ENCODE measurements around the gene GALNS. TPM values are rescaled to one million over a fixed set of nuclear protein-coding genes. Genes with fewer than 3 reads are reported as not detected.

GALNS gene
- polyA plus RNA-seq, 2 of the 4 experiments (the other 2 are of a cell fraction), result 7.0 to 31.2 TPM

DNA sequence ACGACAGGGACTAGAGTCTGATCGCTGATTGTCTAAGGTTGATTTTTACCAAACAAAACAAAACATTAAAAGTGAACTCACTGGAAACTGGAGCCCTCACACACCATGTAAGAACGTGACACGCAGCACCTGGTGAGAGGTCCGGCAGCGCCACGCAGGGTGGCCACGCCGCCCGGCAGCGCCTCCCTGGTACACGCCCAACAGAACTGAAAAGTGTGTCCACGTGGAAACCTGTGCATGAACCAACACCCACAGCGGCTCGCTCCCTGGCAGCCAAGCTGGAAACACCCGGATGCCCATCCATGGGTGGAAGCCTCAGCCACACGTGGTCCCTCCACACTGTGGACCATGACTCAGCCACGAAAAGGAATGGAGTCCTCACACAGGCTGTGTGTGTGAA lies 9.1 kb downstream of the GALNS start:
- DNase-seq (ENCODE audit: low read depth in 1 of 2, low spot score in 1 of 2), result no peak
- TF ChIP-seq CEBPB (IDR thresholded peaks at IDR 0.05) (no peak), EHMT2 (IDR thresholded peaks at IDR 0.05; ENCODE audit: low read depth) (no peak), BHLHE40 (IDR thresholded peaks at IDR 0.05; ENCODE audit: low read depth, low read length) (no peak), SMC3 (IDR thresholded peaks at IDR 0.05) (no peak), CHD4 (IDR thresholded peaks at IDR 0.05; ENCODE audit: borderline replicate concordance) (no peak), CHD2 (IDR thresholded peaks at IDR 0.05; ENCODE audit: low read length, partially characterized antibody) (no peak), MAFK (IDR thresholded peaks at IDR 0.05; ENCODE audit: partially characterized antibody) (no peak), PHF8 (IDR thresholded peaks at IDR 0.05; ENCODE audit: borderline replicate concordance, low read depth) (no peak), MYC (IDR thresholded peaks at IDR 0.05; ENCODE audit: borderline replicate concordance, low read length) (no peak), KDM5A (IDR thresholded peaks at IDR 0.05) (no peak), HEYL (CRISPR knock-in tag; IDR thresholded peaks at IDR 0.05) (no peak), RARB (CRISPR knock-in tag; IDR thresholded peaks at IDR 0.05) (no peak), RAD21 (conservative IDR thresholded peaks at IDR 0.05 in 1 of 2, IDR thresholded peaks at IDR 0.05 in 1 of 2) (no peak)
- TF ChIP-seq, protein P1, sequence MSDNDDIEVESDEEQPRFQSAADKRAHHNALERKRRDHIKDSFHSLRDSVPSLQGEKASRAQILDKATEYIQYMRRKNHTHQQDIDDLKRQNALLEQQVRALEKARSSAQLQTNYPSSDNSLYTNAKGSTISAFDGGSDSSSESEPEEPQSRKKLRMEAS (IDR thresholded peaks at IDR 0.05), result no peak
- TF ChIP-seq, protein P2, sequence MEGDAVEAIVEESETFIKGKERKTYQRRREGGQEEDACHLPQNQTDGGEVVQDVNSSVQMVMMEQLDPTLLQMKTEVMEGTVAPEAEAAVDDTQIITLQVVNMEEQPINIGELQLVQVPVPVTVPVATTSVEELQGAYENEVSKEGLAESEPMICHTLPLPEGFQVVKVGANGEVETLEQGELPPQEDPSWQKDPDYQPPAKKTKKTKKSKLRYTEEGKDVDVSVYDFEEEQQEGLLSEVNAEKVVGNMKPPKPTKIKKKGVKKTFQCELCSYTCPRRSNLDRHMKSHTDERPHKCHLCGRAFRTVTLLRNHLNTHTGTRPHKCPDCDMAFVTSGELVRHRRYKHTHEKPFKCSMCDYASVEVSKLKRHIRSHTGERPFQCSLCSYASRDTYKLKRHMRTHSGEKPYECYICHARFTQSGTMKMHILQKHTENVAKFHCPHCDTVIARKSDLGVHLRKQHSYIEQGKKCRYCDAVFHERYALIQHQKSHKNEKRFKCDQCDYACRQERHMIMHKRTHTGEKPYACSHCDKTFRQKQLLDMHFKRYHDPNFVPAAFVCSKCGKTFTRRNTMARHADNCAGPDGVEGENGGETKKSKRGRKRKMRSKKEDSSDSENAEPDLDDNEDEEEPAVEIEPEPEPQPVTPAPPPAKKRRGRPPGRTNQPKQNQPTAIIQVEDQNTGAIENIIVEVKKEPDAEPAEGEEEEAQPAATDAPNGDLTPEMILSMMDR (IDR thresholded peaks at IDR 0.05), result no peak
- TF ChIP-seq, protein P3, sequence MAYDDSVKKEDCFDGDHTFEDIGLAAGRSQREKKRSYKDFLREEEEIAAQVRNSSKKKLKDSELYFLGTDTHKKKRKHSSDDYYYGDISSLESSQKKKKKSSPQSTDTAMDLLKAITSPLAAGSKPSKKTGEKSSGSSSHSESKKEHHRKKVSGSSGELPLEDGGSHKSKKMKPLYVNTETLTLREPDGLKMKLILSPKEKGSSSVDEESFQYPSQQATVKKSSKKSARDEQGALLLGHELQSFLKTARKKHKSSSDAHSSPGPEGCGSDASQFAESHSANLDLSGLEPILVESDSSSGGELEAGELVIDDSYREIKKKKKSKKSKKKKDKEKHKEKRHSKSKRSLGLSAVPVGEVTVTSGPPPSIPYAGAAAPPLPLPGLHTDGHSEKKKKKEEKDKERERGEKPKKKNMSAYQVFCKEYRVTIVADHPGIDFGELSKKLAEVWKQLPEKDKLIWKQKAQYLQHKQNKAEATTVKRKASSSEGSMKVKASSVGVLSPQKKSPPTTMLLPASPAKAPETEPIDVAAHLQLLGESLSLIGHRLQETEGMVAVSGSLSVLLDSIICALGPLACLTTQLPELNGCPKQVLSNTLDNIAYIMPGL (CRISPR knock-in tag; IDR thresholded peaks at IDR 0.05; ENCODE audit: borderline replicate concordance), result no peak
- POLR2A ChIA-PET, result interaction anchor here (0.6 kb wide), 1 partner anchor 52 kb away, joined by 5 read pairs; no protein-coding TSS in a partner anchor
- 92% methylated on average over 14 of the region's 18 CpGs for WGBS (ENCODE audit: missing lambda C conversion rate)
- no peak overlapping the region for H3K4me2 ChIP-seq
- no peaks in the 10 kb centered on the region for H3K4me1 ChIP-seq
- ATAC-seq, result no peak
- CTCF ChIA-PET, result interaction anchor here (0.6 to 2.5 kb wide), 5 partner anchors 8 to 88 kb away, joined by 3 to 8 read pairs (median 3); partner anchors contain the start of genes GALNS and TRAPPC2L
- no peak for FAIRE-seq
- no peaks in the 10 kb centered on the region for H3K9me3 ChIP-seq
- no peak overlapping the region for H3K4me3 ChIP-seq
- no peak overlapping the region for H3K27ac ChIP-seq

DNA sequence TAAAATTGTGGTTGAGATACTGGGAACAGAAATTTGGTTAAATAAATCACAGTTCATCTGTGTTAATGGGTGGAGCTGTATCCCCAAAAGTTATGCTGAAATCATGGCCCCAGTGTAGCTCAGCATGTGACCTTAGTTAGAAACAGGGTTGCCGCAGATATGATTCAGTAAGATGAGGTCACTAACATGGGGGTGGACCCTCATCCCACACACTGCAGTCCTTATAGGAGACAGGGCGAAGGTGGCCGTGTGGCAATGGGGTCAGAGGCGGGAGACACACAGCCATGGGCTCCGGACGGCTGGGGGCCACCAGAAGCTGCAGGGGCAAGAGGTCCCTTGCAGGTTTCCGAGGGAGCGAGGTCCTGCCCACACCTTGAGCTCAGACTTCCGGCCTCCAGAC lies 10.7 kb downstream of the GALNS start:
- DNase-seq (ENCODE audit: low read depth in 1 of 2, low spot score in 1 of 2) (no peak), ATAC-seq (no peak), FAIRE-seq (no peak)
- H3K4me1 ChIP-seq, result no peaks in the 10 kb centered on the region
- TF ChIP-seq ZSCAN20 (CRISPR knock-in tag; IDR thresholded peaks at IDR 0.05) (no peak), FOXS1 (CRISPR knock-in tag; IDR thresholded peaks at IDR 0.05) (no peak), NPAS2 (CRISPR knock-in tag; IDR thresholded peaks at IDR 0.05; ENCODE audit: borderline replicate concordance) (no peak), BHLHE40 (IDR thresholded peaks at IDR 0.05; ENCODE audit: low read depth, low read length) (no peak), RARB (CRISPR knock-in tag; IDR thresholded peaks at IDR 0.05) (no peak)
- TF ChIP-seq, protein P4, sequence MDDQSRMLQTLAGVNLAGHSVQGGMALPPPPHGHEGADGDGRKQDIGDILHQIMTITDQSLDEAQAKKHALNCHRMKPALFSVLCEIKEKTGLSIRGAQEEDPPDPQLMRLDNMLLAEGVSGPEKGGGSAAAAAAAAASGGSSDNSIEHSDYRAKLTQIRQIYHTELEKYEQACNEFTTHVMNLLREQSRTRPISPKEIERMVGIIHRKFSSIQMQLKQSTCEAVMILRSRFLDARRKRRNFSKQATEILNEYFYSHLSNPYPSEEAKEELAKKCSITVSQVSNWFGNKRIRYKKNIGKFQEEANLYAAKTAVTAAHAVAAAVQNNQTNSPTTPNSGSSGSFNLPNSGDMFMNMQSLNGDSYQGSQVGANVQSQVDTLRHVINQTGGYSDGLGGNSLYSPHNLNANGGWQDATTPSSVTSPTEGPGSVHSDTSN (IDR thresholded peaks at IDR 0.05), result no peak
- TF ChIP-seq, protein P1 (IDR thresholded peaks at IDR 0.05), result no peak
- H3K9me3 ChIP-seq, result no peaks in the 10 kb centered on the region
- WGBS (ENCODE audit: missing lambda C conversion rate), result 97% methylated on average over 9 of the region's 9 CpGs
- no peak overlapping the region for H3K27ac ChIP-seq
- H3K4me2 ChIP-seq, result no peak overlapping the region
- no peak overlapping the region for H3K4me3 ChIP-seq
- CTCF ChIA-PET, result interaction anchor here (0.8 to 1.7 kb wide), 5 partner anchors 11 to 321 kb away, joined by 3 to 7 read pairs (median 3); partner anchors contain the start of genes APRT, GALNS and TRAPPC2L
- POLR2A ChIA-PET, result interaction anchor here (0.6 kb wide), 1 partner anchor 11 kb away, joined by 3 read pairs; the partner anchor contains the start of genes GALNS and TRAPPC2L
